Panc1 (cell line): Measurements from ENCODE around the gene ATG13. TPM values are rescaled to one million over a fixed set of nuclear protein-coding genes. Genes with fewer than 3 reads are reported as not detected.

ENCODE experiments used
- ATAC-seq: fragments of 200-7000 bp; cut with Tn5 transposase; 2 replicates; pipeline ENCODE4 v1.9.1; 2020; ENCODE audit warnings: mild to moderate bottlenecking, moderate library complexity
- BruUV-seq: library from RNA; stranded (reverse); fragments of 400-500 nt; replicated peaks from 2 replicates; lab custom pipeline; 2021; lab: Mats Ljungman, UMichigan
- CTCF ChIA-PET: fragments of 300-600 bp; sonication (Branson Sonifier 250); formaldehyde crosslinking; loops from one replicate; lab custom pipeline; 2022; ENCODE audit warnings: antibody characterized with exemption; lab: Charles Lee
- POLR2A ChIA-PET: fragments of 300-600 bp; sonication (Branson Sonifier 250); formaldehyde crosslinking; loops from one replicate; lab custom pipeline; 2022; ENCODE audit warnings: antibody characterized with exemption; lab: Charles Lee
- DNase-seq: peaks from one replicate; pipeline ENCODE4 v3.0.0-alpha.2; 2010; ENCODE audit warnings: low read depth, low spot score
- H3K27ac ChIP-seq: 2 replicates; pipeline ENCODE4 v1.5.1; 2011; ENCODE audit warnings: mild to moderate bottlenecking, low read length, inconsistent platforms
- H3K27me3 ChIP-seq: fragments of 200-500 bp; sonication (Bioruptor generic); 2 replicates; pipeline ENCODE4 v1.6.0; 2014; ENCODE audit warnings: low read length, inconsistent platforms; ENCODE audit not compliant: control insufficient read depth, insufficient read depth
- H3K36me3 ChIP-seq: fragments of 200-500 bp; sonication (Bioruptor generic); 2 replicates; pipeline ENCODE4 v1.5.1; 2014; ENCODE audit warnings: inconsistent platforms, mild to moderate bottlenecking, low read length, moderate library complexity; ENCODE audit not compliant: control insufficient read depth, insufficient read depth
- H3K4me1 ChIP-seq: 2 replicates; pipeline ENCODE4 v1.5.1; 2011; ENCODE audit warnings: inconsistent platforms, mild to moderate bottlenecking, low read length, moderate library complexity; ENCODE audit not compliant: control insufficient read depth, insufficient read depth
- H3K4me3 ChIP-seq, 2 experiments: 2 replicates each; pipeline ENCODE4 v1.5.1; 2011 to 2012; ENCODE audit warnings: low read depth in 2 of 2, low read length in 2 of 2, mild to moderate bottlenecking in 2 of 2, inconsistent platforms in 1 of 2, moderate library complexity in 1 of 2
- H3K9me3 ChIP-seq: fragments of 200-500 bp; sonication (Bioruptor generic); 2 replicates; pipeline ENCODE4 v1.5.1; 2014; ENCODE audit warnings: low read depth, mild to moderate bottlenecking, inconsistent platforms, low read length, moderate library complexity; ENCODE audit not compliant: control insufficient read depth, insufficient read depth
- CTCF ChIP-seq: fragments of 450-650 bp; IDR thresholded peaks from 2 replicates; pipeline ENCODE4 v1.5.1; 2017; ENCODE audit warnings: mild to moderate bottlenecking
- POLR2AphosphoS5 ChIP-seq: IDR thresholded peaks from 2 replicates; pipeline ENCODE4 v1.6.1; 2012; ENCODE audit warnings: mild to moderate bottlenecking, low read depth, low read length, moderate library complexity
- REST ChIP-seq, 2 experiments: IDR thresholded peaks; 2 replicates each; pipeline ENCODE4 v1.6.1; 2011 to 2012; ENCODE audit warnings: low read depth in 2 of 2, control low read depth in 1 of 2, low read length in 1 of 2, mild to moderate bottlenecking in 1 of 2, moderate library complexity in 1 of 2; ENCODE audit not compliant: insufficient read depth in 1 of 2
- SIN3A ChIP-seq: IDR thresholded peaks from 2 replicates; pipeline ENCODE4 v1.6.1; 2012; ENCODE audit warnings: low read depth, mild to moderate bottlenecking, low read length, moderate library complexity, borderline replicate concordance; ENCODE audit not compliant: insufficient read depth
- TCF7L2 ChIP-seq: IDR thresholded peaks from 2 replicates; pipeline ENCODE4 v1.6.1; 2011; ENCODE audit warnings: mild to moderate bottlenecking, low read depth, low read length, inconsistent platforms
- in situ Hi-C: cut with HindIII; loops from 2 replicates; pipeline ENCODE4 v1.10.0; 2016; ENCODE audit warnings: low sequenced_read_pairs, low pct_unique_long_range_greater_than_20kb
- intact Hi-C: fragments of 100-400 bp; cut with micrococcal nuclease; formaldehyde crosslinking; loops from one replicate; pipeline ENCODE4 v1.10.0; 2022; ENCODE audit not compliant: unreplicated experiment
- total RNA-seq: library from RNA; stranded (reverse); gene quantifications from one replicate; pipeline ENCODE4 v1.2.1, GENCODE V29; 2021; ENCODE audit not compliant: unreplicated experiment

The ATG13 gene
- total RNA-seq, 1 experiment from 2014 or later = 57.9 TPM

DNA sequence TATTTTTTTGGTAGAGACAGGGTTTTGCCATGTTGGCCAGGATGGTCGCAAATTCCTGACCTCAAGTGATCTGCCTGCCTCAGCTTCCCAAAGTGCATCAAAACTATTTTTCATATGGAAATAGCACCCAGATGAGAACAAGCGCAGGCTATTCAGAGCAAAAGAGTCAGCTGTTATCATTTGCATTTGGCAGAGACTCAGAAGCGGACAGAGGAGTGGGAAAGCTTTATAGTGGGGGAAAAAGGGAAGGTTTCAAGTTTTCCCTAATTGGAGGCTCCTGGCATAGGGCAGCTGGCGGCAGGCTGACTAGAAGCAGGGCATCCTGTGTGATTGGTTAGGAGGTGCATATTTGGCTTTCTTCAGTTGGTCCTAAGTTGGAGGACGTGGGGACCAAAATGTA, 20.2 kb downstream of the ATG13 start:
- CTCF ChIA-PET = no interaction called here
- H3K4me3 ChIP-seq = no peak overlapping the region
- H3K27ac ChIP-seq = no peak overlapping the region
- DNase-seq = no peak
- TF ChIP-seq CTCF = no peak
- no peak for TF ChIP-seq POLR2AphosphoS5
- TF ChIP-seq REST (IDR thresholded peaks at IDR 0.05; ENCODE audit: insufficient read depth in 1 of 2, low read depth in 2 of 2, low read length in 1 of 2) = no peak
- intact Hi-C loops (no loop called here), in situ Hi-C loops (no loop called here)
- ATAC-seq = no peak
- H3K4me1 ChIP-seq = no peaks in the 10 kb centered on the region; the same call in 1 of the 2 replicates
- POLR2A ChIA-PET = no interaction called here
- no peaks in the 10 kb centered on the region for H3K27me3 ChIP-seq
- H3K36me3 ChIP-seq = 0 out of 2 replicates have a peak, but pooled peaks cover 2% of the 10 kb centered on the region
- H3K9me3 ChIP-seq = no peaks in the 10 kb centered on the region
- BruUV-seq = TSS peak; percentile 7

- H3K4me3 ChIP-seq = no peak overlapping the region
- no peaks in the 10 kb centered on the region for H3K9me3 ChIP-seq
- H3K27ac ChIP-seq = no peak overlapping the region
- H3K4me1 ChIP-seq = no peaks in the 10 kb centered on the region; the same call in 1 of the 2 replicates
- intact Hi-C loops (no loop called here), in situ Hi-C loops (no loop called here)
- 0 out of 2 replicates have a peak, but pooled peaks cover 2% of the 10 kb centered on the region for H3K36me3 ChIP-seq
- CTCF ChIA-PET = no interaction called here
- no peak for DNase-seq
- no TSS peak for BruUV-seq
- no peaks in the 10 kb centered on the region for H3K27me3 ChIP-seq
- no peak for ATAC-seq
- TF ChIP-seq CTCF (no peak), SIN3A (no peak), TCF7L2 (no peak), POLR2AphosphoS5 (no peak), REST (IDR thresholded peaks at IDR 0.05; ENCODE audit: insufficient read depth in 1 of 2, low read depth in 2 of 2, low read length in 1 of 2) (no peak)
- POLR2A ChIA-PET = no interaction called here
Measured at GRCh38 chr11:46639197-46639839, 22.0 kb downstream of the ATG13 start.
